GM12878 (cell line): Measurements from ENCODE around the gene VEGFD. TPM values are rescaled to one million over a fixed set of nuclear protein-coding genes. Genes with fewer than 3 reads are reported as not detected.

Source experiments
- ATAC-seq: fragments of 200-7000 bp; cut with Tn5 transposase; 3 replicates; pipeline ENCODE4 v1.9.1; 2020; ENCODE audit warnings: mild to moderate bottlenecking, moderate library complexity
- BruUV-seq: library from RNA; stranded (reverse); fragments of 400-500 nt; replicated peaks from 2 replicates; lab custom pipeline; 2021; lab: Mats Ljungman, UMichigan
- CTCF ChIA-PET: fragments of 300-600 bp; sonication (Branson Sonifier 250); formaldehyde crosslinking; extraction: SDS; loops from one replicate; lab custom pipeline; 2021; ENCODE audit warnings: inconsistent platforms; lab: Yijun Ruan, JAX
- POLR2A ChIA-PET: fragments of 350-600 bp; formaldehyde crosslinking; extraction: SDS; loops from one replicate; lab custom pipeline; 2021; ENCODE audit warnings: inconsistent platforms; lab: Charles Lee
- RAD21 ChIA-PET: fragments of 300-600 bp; sonication (Branson Sonifier 250); formaldehyde crosslinking; loops from one replicate; lab custom pipeline; 2023; ENCODE audit warnings: antibody characterized with exemption; ENCODE audit not compliant: unreplicated experiment; lab: Charles Lee
- SMC1A ChIA-PET: fragments of 300-600 bp; sonication (Branson Sonifier 250); formaldehyde crosslinking; loops from one replicate; lab custom pipeline; 2023; ENCODE audit not compliant: unreplicated experiment, uncharacterized antibody; lab: Charles Lee
- DNase-seq: peaks from one replicate; pipeline ENCODE4 v3.0.0-alpha.2; 2011; ENCODE audit warnings: low read depth, low spot score
- FAIRE-seq: peaks from 3 replicates; lab custom pipeline; 2011; peaks lifted over from hg19 to GRCh38; lab: Jason Lieb, UNC
- H2AFZ ChIP-seq: 2 replicates; pipeline ENCODE4 v1.6.0; 2011; ENCODE audit warnings: low read depth, low read length, control low read depth; ENCODE audit not compliant: control insufficient read depth
- H3K27ac ChIP-seq: 2 replicates; pipeline ENCODE4 v1.5.1; 2011; ENCODE audit warnings: control low read depth; ENCODE audit not compliant: control insufficient read depth, insufficient read depth
- H3K27me3 ChIP-seq, 2 experiments: replicated peaks in 1 of 2; 2 replicates each; pipeline versions ENCODE4 v1.6.0 to v1.6.1; 2011; ENCODE audit warnings: low read length in 1 of 2; ENCODE audit not compliant: control insufficient read depth in 2 of 2, insufficient read depth in 2 of 2
- H3K36me3 ChIP-seq, 2 experiments: 2 replicates each; pipeline ENCODE4 v1.5.1; 2011; ENCODE audit warnings: low read length in 1 of 2; ENCODE audit not compliant: control insufficient read depth in 2 of 2, insufficient read depth in 2 of 2
- H3K4me1 ChIP-seq: 2 replicates; pipeline ENCODE4 v1.6.1; 2011; ENCODE audit warnings: mild to moderate bottlenecking, low read length, moderate library complexity, mixed read lengths; ENCODE audit not compliant: control insufficient read depth, insufficient read depth
- H3K4me2 ChIP-seq: 2 replicates; pipeline ENCODE4 v1.6.0; 2011; ENCODE audit warnings: control low read depth; ENCODE audit not compliant: control insufficient read depth, insufficient read depth
- H3K4me3 ChIP-seq: fragments of 200-600 bp; sonication (generic); 2 replicates; pipeline ENCODE4 v1.5.1; 2016
- H3K79me2 ChIP-seq: 2 replicates; pipeline ENCODE4 v1.6.0; 2011; ENCODE audit warnings: low read length; ENCODE audit not compliant: control insufficient read depth, insufficient read depth
- H3K9ac ChIP-seq: 2 replicates; pipeline ENCODE4 v1.8.0; 2011; ENCODE audit warnings: low read length, control low read depth, mixed read lengths; ENCODE audit not compliant: control insufficient read depth, insufficient read depth
- H3K9me3 ChIP-seq: replicated peaks from 3 replicates; pipeline ENCODE4 v1.5.1; 2011; ENCODE audit warnings: mild to moderate bottlenecking, low read length; ENCODE audit not compliant: control insufficient read depth, insufficient read depth
- H4K20me1 ChIP-seq: 2 replicates; pipeline ENCODE4 v1.6.0; 2011; ENCODE audit not compliant: control insufficient read depth, insufficient read depth
- ATF7 ChIP-seq: fragments of 450-650 bp; IDR thresholded peaks from 2 replicates; pipeline ENCODE4 v1.6.1; 2016; ENCODE audit warnings: low read depth, mild to moderate bottlenecking
- CEBPB ChIP-seq, 2 experiments: fragments of 150-350 bp in 1 of 2; IDR thresholded peaks; 2 replicates each; pipeline ENCODE4 v1.6.1; 2012 to 2014; ENCODE audit warnings: low read depth in 2 of 2, low read length in 2 of 2, borderline replicate concordance in 1 of 2, inconsistent platforms in 1 of 2
- GABPA ChIP-seq: IDR thresholded peaks from 2 replicates; pipeline ENCODE4 v1.6.1; 2014; ENCODE audit warnings: antibody characterized with exemption, low read depth, mild to moderate bottlenecking, inconsistent platforms
- HDAC6 ChIP-seq: fragments of 200-600 bp; sonication (generic); IDR thresholded peaks from one replicate; pipeline ENCODE4 v1.8.0; 2017; ENCODE audit warnings: antibody characterized with exemption; ENCODE audit not compliant: unreplicated experiment
- SMARCA5 ChIP-seq: fragments of 450-650 bp; IDR thresholded peaks from 2 replicates; pipeline ENCODE4 v1.6.1; 2017; ENCODE audit warnings: mild to moderate bottlenecking
- ZNF384 ChIP-seq: IDR thresholded peaks from 2 replicates; pipeline ENCODE4 v1.6.1; 2012; ENCODE audit warnings: low read depth, mild to moderate bottlenecking, low read length, improper control_type of control experiment, borderline replicate concordance
- whole genome bisulfite sequencing: methylation state at CpG from one replicate; pipeline ENCODE4 v1.1.6; 2016; ENCODE audit warnings: low lambda C conversion rate; ENCODE audit not compliant: insufficient replicate concordance, insufficient coverage; ENCODE audit errors: missing lambda C conversion rate; 5-methylcytosine and 5-hydroxymethylcytosine counted together
- in situ Hi-C: fragments of 300-500 bp; cut with MboI; formaldehyde crosslinking; loops from 9 replicates; pipeline ENCODE4 v1.14.3; 2018; ENCODE audit warnings: mixed read lengths
- intact Hi-C: fragments of 100-400 bp; cut with micrococcal nuclease; formaldehyde crosslinking; loops from one replicate; pipeline ENCODE4 v1.14.2; 2022; ENCODE audit not compliant: unreplicated experiment
- polyA plus RNA-seq, 11 experiments: library from polyadenylated mRNA; depleted of rRNA in 4 of 11; unstranded in 6 of 11; stranded (reverse) in 5 of 11; fragments of >200 nt; fragmentation: Nextera tagmentation in 4 of 11; fragmentation: Illumina TruSeq in 1 of 11; extraction: Ambion mirVana in 4 of 11; extraction: Trizol in 1 of 11; gene quantifications; 1 replicate in 1 of 11; 2 replicates in 10 of 11; pipeline versions ENCODE4 v1.2.1 to v1.2.3, GENCODE V29; 2011 to 2016; ENCODE audit warnings: inconsistent platforms in 2 of 11, missing spikeins in 2 of 11, low read depth in 1 of 11
- total RNA-seq, 4 experiments: library from RNA; depleted of rRNA in 3 of 4; stranded (reverse); fragments of >200 nt in 3 of 4; fragmentation: Illumina TruSeq in 1 of 4; extraction: Trizol in 1 of 4; gene quantifications; 2 replicates each; pipeline versions ENCODE4 v1.2.1 to v1.2.3, GENCODE V29; 2013 to 2021
- TF ChIP-seq, protein P1 (sequence below): IDR thresholded peaks from 2 replicates; pipeline ENCODE4 v1.6.1; 2011; ENCODE audit warnings: low read depth, low read length, improper control_type of control experiment, borderline replicate concordance
- TF ChIP-seq, protein P2 (sequence below): fragments of 450-650 bp; IDR thresholded peaks from 2 replicates; pipeline ENCODE4 v1.6.1; 2017; ENCODE audit warnings: borderline replicate concordance

The VEGFD gene
- total and polyA plus RNA-seq, 10 of the 15 experiments (the other 5 are each of a cell fraction or from before 2014, with no cell fraction given), result 0.15 TPM; not detected in 9

- H3K9me3 ChIP-seq, result no peaks in the 10 kb centered on the region
- H3K27me3 ChIP-seq, result no peaks in the 10 kb centered on the region
- DNase-seq (no peak), FAIRE-seq (no peak), ATAC-seq (no peak)
- ChIA-PET SMC1A (interaction anchor here (0.9 to 2.1 kb wide), 2 partner anchors 10 to 11 kb away, joined by 3 to 6 read pairs; no protein-coding TSS in a partner anchor), POLR2A (no interaction called here), CTCF (no interaction called here), RAD21 (no interaction called here)
- H2AFZ ChIP-seq, result no peak overlapping the region
- no peaks in the 10 kb centered on the region for H3K36me3 ChIP-seq
- intact Hi-C loops (no loop called here), in situ Hi-C loops (no loop called here)
- 78% methylated on average over 4 of the region's 4 CpGs for WGBS
- no peak overlapping the region for H3K4me3 ChIP-seq
- no peak overlapping the region for H3K9ac ChIP-seq
- no peaks in the 10 kb centered on the region for H3K79me2 ChIP-seq
- no peak for TF ChIP-seq GABPA
- no peak for TF ChIP-seq HDAC6
- no peak for TF ChIP-seq ZNF384
- TF ChIP-seq, protein P1, sequence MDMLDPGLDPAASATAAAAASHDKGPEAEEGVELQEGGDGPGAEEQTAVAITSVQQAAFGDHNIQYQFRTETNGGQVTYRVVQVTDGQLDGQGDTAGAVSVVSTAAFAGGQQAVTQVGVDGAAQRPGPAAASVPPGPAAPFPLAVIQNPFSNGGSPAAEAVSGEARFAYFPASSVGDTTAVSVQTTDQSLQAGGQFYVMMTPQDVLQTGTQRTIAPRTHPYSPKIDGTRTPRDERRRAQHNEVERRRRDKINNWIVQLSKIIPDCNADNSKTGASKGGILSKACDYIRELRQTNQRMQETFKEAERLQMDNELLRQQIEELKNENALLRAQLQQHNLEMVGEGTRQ, result no peak
- no peak for TF ChIP-seq SMARCA5
- TF ChIP-seq, protein P2, sequence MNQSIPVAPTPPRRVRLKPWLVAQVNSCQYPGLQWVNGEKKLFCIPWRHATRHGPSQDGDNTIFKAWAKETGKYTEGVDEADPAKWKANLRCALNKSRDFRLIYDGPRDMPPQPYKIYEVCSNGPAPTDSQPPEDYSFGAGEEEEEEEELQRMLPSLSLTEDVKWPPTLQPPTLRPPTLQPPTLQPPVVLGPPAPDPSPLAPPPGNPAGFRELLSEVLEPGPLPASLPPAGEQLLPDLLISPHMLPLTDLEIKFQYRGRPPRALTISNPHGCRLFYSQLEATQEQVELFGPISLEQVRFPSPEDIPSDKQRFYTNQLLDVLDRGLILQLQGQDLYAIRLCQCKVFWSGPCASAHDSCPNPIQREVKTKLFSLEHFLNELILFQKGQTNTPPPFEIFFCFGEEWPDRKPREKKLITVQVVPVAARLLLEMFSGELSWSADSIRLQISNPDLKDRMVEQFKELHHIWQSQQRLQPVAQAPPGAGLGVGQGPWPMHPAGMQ, result no peak
- no peak for TF ChIP-seq CEBPB (IDR thresholded peaks at IDR 0.05; ENCODE audit: borderline replicate concordance in 1 of 2, low read depth in 2 of 2, low read length in 2 of 2)
- no peak for TF ChIP-seq ATF7
- H3K4me1 ChIP-seq, result no peaks in the 10 kb centered on the region
- H4K20me1 ChIP-seq, result no peaks in the 10 kb centered on the region
- BruUV-seq, result no TSS peak
- H3K27ac ChIP-seq, result no peak overlapping the region
- no peak overlapping the region for H3K4me2 ChIP-seq
Observed at GRCh38 chrX:15321447-15321846, 62.8 kb downstream of the VEGFD start.
